ENCODE data around the gene PNMA6E.

Gene PNMA6E

GRCh38 chrX:153349952-153350351, 51.2 kb downstream of the PNMA6E start:
- DNase-seq (ENCODE audit: low read depth) = no peak
- no peak overlapping the region for H3K4me3 ChIP-seq (ENCODE audit: low read depth, low read length)
- TF ChIP-seq CTCF (IDR thresholded peaks at IDR 0.05; ENCODE audit: low read depth, low read length, missing control alignments) = no peak

- no peak for TF ChIP-seq CTCF (IDR thresholded peaks at IDR 0.05; ENCODE audit: low read depth, low read length, missing control alignments)
- no peak for DNase-seq (ENCODE audit: low read depth)
These were observed 52.7 kb downstream of the PNMA6E start for GRCh38 chrX:153348421-153348820.

GRCh38 chrX:153347530-153347929, 53.6 kb downstream of the PNMA6E start:
- DNase-seq (ENCODE audit: low read depth) = no peak
- H3K4me3 ChIP-seq (ENCODE audit: low read depth, low read length) = no peak overlapping the region
- no peak for TF ChIP-seq CTCF (IDR thresholded peaks at IDR 0.05; ENCODE audit: low read depth, low read length, missing control alignments)

More at GRCh38 chrX:153348421-153348820, 52.7 kb downstream of the PNMA6E start:
- H3K4me3 ChIP-seq (ENCODE audit: low read depth, low read length) = no peak overlapping the region

Measured in GM12864 (cell line).